GM19240 (cell line): ENCODE results near the gene KMT2B.
"Not testable (repeated sequence)": the region's sequence is repeated elsewhere in the genome, so short reads cannot be mapped to it uniquely, and the experiment has no call there.

ENCODE experiments used
- DNase-seq: peaks from one replicate; pipeline ENCODE4 v3.0.0; 2011; ENCODE audit warnings: low spot score; ENCODE audit not compliant: insufficient read length

KMT2B gene

GRCh38 chr19:35712567-35713505 is 5.0 kb upstream of the KMT2B start:
- no peak for DNase-seq

- DNase-seq = no peak
These were observed 4.3 kb upstream of the KMT2B start for GRCh38 chr19:35713506-35713850.

GRCh38 chr19:35713904-35714495 is 3.8 kb upstream of the KMT2B start:
- no peak for DNase-seq

DNA sequence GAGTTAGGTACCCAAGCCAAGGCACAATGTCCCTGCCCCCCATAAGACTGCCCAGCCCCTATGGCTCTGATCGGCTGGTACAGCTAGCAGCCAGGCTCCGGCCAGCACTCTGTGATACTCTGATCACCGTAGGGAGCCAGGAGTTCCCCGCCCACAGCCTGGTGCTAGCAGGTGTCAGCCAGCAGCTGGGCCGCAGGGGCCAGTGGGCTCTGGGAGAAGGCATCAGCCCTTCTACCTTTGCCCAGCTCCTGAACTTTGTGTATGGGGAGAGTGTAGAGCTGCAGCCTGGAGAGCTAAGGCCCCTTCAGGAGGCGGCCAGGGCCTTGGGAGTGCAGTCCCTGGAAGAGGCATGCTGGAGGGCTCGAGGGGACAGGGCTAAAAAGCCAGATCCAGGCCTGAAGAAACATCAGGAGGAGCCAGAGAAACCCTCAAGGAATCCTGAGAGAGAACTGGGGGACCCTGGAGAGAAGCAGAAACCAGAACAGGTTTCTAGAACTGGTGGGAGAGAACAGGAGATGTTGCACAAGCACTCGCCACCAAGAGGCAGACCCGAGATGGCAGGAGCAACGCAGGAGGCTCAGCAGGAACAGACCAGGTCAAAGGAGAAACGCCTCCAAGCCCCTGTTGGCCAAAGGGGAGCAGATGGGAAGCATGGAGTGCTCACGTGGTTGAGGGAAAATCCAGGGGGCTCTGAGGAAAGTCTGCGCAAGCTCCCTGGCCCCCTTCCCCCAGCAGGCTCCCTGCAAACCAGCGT is 3.0 kb upstream of the KMT2B start:
- no peak for DNase-seq

GRCh38 chr19:35715355-35715809 is 2.4 kb upstream of the KMT2B start:
- no peak for DNase-seq

- DNase-seq = no peak
These were observed 1.6 kb upstream of the KMT2B start for GRCh38 chr19:35715981-35716800.

GRCh38 chr19:35716801-35717664 is 770 bp upstream of the KMT2B start:
- DNase-seq = peak; percentile 52

GRCh38 chr19:35718345-35719041 is 690 bp downstream of the KMT2B start:
- DNase-seq = peak; percentile 60

- DNase-seq = no peak
These were observed 1.8 kb downstream of the KMT2B start for GRCh38 chr19:35719402-35720162.

- DNase-seq = no peak
These were observed 2.3 kb downstream of the KMT2B start for GRCh38 chr19:35720163-35720524.

- DNase-seq = no peak
These were observed 2.8 kb downstream of the KMT2B start for GRCh38 chr19:35720648-35721047.

GRCh38 chr19:35721374-35721773 is 3.6 kb downstream of the KMT2B start:
- no peak for DNase-seq

DNA sequence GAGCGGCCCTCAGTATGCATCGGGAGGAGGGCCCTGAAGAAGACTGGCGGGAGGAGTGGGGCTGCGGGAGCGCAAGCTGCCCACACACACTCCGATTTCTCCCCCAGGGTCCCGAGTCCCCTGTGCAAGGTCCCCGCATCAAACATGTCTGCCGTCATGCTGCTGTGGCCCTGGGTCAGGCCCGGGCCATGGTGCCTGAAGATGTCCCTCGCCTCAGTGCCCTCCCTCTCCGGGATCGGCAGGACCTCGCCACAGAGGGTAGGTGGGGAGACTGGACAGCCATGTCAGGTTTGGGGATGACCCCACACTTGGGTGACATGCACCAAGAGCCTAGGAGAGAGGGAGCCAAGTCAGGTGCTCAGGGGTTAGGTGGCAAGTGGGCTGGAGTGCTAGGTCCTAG is 4.7 kb downstream of the KMT2B start:
- DNase-seq = no peak

DNA sequence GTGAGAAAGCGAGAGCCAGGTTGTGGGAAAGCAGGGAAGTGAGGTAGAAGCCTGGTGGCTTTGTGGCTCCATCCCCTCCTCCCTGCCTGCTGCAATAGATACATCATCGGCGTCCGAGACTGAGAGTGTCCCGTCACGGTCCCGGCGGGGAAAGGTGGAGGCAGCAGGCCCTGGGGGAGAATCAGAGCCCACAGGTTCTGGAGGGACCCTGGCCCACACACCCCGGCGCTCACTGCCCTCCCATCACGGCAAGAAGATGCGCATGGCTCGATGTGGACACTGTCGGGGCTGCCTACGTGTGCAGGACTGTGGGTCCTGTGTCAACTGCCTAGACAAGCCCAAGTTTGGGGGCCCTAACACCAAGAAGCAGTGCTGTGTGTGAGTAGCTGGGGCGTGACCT is 5.1 kb downstream of the KMT2B start:
- no peak for DNase-seq

- no peak for DNase-seq
These were observed 5.9 kb downstream of the KMT2B start for GRCh38 chr19:35723671-35724070.

- DNase-seq = not testable (repeated sequence)
These were observed 6.3 kb downstream of the KMT2B start for GRCh38 chr19:35724132-35724531.

DNA sequence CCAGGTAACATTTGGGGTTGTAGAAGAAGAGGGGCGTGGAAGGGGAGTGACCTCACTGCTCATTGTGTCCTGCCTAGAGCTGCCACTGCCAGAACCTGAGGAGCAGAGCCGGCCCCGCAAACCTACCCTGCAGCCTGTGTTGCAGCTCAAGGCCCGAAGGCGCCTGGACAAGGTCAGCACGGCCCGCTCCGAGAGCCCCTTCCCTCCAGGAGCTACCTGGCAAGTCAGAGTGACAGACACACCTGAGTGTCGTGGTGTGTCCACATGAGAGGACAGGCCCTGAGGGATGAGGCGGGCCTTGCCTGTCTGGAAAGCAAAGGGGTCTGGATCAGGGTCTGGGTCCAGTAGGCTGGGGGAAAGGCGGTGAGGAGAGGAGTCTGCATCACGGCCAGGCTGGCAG is 6.8 kb downstream of the KMT2B start:
- no peak for DNase-seq

DNA sequence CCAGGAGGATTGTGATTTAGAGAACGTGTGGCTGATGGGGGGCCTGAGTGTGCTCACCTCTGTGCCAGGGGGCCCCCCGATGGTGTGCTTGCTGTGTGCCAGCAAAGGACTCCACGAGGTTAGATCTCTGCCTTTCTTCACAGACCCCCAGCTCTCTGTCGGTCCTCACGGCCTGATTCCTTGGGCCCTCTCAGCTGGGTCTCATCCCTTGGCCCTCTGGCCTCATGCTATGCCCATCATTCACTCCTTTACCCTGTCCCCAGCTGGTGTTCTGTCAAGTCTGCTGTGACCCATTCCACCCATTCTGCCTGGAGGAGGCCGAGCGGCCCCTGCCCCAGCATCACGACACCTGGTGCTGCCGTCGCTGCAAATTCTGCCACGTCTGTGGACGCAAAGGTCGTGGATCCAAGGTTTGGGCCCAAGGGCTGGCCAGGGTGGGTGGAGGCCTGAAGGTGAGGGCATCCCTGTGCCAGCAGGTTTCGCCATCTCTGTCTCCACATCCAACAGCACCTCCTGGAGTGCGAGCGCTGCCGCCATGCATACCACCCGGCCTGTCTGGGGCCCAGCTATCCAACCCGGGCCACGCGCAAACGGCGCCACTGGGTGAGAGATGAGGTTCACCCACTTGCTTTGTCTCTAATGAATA is 7.5 kb downstream of the KMT2B start:
- DNase-seq = no peak
